ENCODE measurements around the gene A3GALT2. TPM values are rescaled to one million over a fixed set of nuclear protein-coding genes. Genes with fewer than 3 reads are reported as not detected.

Gene A3GALT2
- polyA plus RNA-seq, 1 donor from 2014 or later: not detected

DNA sequence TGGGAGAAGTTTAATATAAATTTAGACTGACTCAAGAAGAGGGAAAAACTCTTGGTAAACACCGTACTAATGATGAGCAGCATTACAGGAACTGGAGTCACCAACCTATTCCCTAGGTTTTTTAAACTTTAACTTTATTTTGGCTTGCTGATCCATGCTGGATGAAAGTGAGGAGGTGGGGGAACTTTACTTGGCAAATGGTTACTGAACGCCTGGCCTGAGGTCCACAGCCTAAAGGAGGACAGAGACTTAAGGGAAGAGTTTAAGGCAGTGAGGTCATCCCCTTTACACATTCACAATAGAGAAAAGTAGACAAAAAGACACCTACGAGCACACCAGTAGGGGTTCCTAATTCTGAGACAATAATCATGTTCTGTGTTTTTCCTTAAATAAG, 25.6 kb upstream of the A3GALT2 start:
- H3K4me3 Mint-ChIP-seq: peak overlapping the region in 2 of 4 donors; percentile 56 to 75
- no peaks in the 10 kb centered on the region for H3K27me3 Mint-ChIP-seq
- peaks cover 24 to 49% (median 25%) of the 10 kb centered on the region in 3 donors for H3K4me1 Mint-ChIP-seq
- H3K9me3 Mint-ChIP-seq: no peaks in the 10 kb centered on the region
- H3K27ac Mint-ChIP-seq: peak overlapping the region in 1 of 3 donors; percentile 22
- H3K36me3 Mint-ChIP-seq: no peaks in the 10 kb centered on the region

DNA sequence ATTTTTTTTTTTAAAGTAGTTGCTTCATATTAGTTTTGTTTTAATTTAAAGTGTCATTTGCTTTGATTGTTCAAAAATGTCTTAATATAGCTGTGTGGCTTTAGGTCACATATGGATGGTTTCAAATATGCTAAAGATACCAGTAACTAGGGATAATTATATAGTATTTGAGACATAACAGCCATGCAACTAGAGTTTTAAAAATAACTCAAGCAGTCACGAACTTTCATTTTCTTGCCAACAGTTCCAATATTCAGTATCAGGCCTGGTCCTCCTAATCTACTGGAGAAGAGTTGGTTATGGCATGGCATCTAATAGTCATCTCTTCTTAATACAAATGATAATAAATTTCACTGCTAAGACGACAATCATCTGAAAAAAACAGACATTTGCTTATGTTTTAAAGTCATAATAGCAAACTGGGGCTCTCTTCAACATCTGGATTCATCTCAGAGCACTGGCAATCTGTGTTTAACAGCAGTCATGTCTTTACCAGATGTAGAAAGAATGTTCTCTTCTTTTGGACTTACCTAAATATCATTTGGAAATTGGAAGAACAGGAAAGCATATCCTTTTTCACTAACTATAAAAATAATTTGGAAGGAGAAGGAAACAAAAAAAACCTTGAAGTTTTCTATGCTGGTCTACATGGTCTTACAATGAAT, 24.1 kb upstream of the A3GALT2 start:
- Mint-ChIP-seq H3K4me1 (peaks cover 19 to 48% (median 29%) of the 10 kb centered on the region in 3 donors), H3K4me3 (no peak overlapping the region), H3K27me3 (no peaks in the 10 kb centered on the region), H3K36me3 (no peaks in the 10 kb centered on the region), H3K27ac (no peak overlapping the region), H3K9me3 (no peaks in the 10 kb centered on the region)

DNA sequence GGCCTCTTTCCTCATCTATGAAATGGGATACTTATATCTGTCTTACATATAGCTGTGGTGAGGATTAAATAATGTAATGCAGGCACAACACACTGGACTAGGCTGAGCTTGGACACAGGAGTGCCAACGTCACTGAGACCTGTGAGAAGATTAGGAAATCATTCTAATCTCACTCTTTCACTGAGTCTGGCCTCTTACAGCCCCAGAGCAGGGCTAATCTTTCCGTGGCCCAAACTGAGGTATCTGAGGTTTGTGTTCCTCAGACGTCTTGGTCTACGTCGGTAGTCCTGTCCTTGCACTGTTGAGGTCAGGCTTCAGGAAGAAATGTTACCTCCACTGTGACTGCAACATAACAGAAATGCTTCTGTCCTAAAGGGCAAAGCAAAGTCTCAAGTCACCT, 22.6 kb upstream of the A3GALT2 start:
- Mint-ChIP-seq H3K9me3 (no peaks in the 10 kb centered on the region), H3K27ac (no peak overlapping the region), H3K36me3 (no peaks in the 10 kb centered on the region), H3K4me1 (peaks cover 23 to 46% (median 23%) of the 10 kb centered on the region in 3 donors), H3K4me3 (no peak overlapping the region), H3K27me3 (no peaks in the 10 kb centered on the region)

DNA sequence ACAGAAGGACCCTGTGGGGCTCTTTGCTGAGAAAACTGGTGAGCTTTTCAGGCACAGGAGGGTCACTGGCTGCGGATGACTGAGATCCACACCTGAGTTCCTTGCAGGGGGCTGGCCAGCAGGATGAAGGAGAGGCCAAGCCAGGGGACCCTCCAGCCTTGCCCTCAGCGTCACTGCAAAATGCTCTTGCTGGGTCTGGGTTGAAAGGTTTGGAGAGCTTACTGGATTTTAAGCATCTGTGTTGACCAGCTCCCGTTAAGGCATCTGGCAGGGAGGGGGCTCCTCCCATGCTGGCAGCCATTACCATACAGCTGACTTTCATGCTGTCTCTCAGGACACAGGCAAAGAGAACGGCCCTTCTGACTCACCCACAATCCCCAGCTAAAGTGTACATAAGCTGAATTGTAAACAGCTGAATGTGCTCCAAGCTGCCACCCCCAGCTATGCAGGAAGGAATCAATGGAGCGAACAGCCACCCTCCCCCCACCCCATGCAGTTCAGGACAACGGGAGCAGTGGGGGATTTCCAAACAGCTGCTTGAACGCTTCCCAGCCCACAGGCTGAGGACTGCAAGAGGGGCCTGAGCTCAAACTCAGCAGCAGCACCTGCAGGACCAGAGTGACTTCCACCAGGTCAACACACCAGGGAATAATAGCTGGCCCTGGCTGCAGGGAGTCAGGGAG, 21.3 kb upstream of the A3GALT2 start:
- H3K27ac Mint-ChIP-seq: peak overlapping the region in 1 of 3 donors; percentile 53
- H3K4me3 Mint-ChIP-seq: peak overlapping the region in 1 of 4 donors; percentile 28

DNA sequence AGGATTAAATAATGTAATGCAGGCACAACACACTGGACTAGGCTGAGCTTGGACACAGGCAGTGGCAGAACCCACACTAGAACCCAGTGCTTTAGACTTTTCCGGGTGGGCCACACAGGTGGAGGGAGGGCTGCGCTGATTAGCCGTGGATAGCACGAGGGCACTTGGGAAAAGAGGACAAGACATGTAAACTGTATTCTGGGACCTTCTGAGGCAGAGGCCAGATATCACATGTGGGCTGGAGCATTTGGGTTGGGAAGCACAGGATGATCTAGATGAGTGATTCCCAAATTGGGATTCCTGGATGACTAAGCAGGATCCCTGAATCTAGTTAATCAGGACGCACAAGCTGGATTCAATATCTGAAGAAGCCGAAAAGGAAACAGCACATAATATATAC, 20.3 kb upstream of the A3GALT2 start:
- H3K4me1 Mint-ChIP-seq: peaks cover 10 to 29% (median 15%) of the 10 kb centered on the region in 3 donors

More for the DNA sequence above, 21.3 kb upstream of the A3GALT2 start:
- peaks cover 12 to 36% (median 19%) of the 10 kb centered on the region in 3 donors for H3K4me1 Mint-ChIP-seq
- H3K9me3 Mint-ChIP-seq: no peaks in the 10 kb centered on the region
- no peaks in the 10 kb centered on the region for H3K36me3 Mint-ChIP-seq
- H3K27me3 Mint-ChIP-seq: no peaks in the 10 kb centered on the region

DNA sequence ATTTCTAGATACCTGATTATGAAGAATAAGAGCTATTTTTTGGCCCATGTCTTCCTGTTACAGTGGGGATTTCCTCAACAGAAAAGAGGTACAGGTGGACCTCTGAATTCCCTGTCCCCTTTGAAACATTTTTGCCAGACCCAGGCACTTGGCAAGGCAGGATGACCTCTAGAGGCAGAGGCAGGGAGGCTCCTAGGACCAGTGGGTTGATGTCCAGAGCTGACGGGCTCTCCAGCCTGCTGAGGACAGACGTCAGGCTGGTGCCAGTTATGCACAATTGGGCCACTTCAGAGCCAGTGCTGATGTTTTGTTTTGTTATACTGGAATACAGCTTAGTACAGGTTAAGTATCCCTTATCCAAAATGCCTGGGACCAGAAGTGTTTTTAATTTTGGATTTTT, 18.5 kb upstream of the A3GALT2 start:
- no peaks in the 10 kb centered on the region for H3K9me3 Mint-ChIP-seq
- H3K27me3 Mint-ChIP-seq: no peaks in the 10 kb centered on the region
- H3K4me1 Mint-ChIP-seq: peaks cover 12 to 29% (median 19%) of the 10 kb centered on the region in 3 donors

More for the DNA sequence above, 20.3 kb upstream of the A3GALT2 start:
- Mint-ChIP-seq H3K4me3 (no peak overlapping the region), H3K9me3 (no peaks in the 10 kb centered on the region), H3K27me3 (no peaks in the 10 kb centered on the region), H3K36me3 (no peaks in the 10 kb centered on the region), H3K27ac (peak overlapping the region in 1 of 3 donors; percentile 81)

DNA sequence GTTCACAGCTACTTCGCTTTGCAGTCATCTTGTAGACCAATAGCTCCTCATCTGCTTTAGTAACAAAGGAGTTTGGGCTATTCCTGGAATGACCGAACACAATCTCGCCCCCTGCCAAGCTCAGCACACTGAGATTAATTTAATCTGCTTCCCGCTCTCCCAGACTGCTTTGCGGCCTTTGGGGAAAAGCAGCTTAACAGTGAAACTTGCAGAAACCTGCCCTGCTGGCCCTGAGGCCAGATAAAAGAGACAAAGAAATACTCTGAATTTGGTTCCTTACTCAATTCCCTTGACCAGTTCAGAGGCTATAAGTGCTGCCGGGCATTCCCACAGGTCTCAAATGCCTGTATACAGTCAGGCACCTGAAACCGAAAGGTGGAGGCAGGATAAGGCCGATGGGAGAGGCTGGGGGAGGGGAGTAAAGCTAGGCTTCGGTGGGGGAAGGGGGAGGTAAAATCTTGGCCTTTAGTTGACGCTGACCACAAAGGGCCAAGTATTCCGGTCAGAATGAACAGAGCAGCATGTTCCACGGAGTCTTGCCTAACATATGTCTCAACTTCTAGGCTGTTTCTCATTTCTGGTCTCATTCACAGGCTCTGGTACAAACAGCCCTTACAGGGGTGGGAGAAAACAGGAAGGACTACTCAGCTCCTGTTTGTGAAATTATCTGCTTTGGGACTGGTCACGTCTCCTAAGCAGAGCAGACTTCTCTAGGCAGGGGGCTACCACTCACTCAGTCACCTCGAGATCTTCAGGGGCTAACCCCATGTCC, 17.7 kb upstream of the A3GALT2 start:
- Mint-ChIP-seq H3K4me3 (no peak overlapping the region), H3K9me3 (no peaks in the 10 kb centered on the region), H3K36me3 (no peaks in the 10 kb centered on the region), H3K27ac (no peak overlapping the region), H3K4me1 (peaks cover 12 to 23% (median 17%) of the 10 kb centered on the region in 3 donors), H3K27me3 (no peaks in the 10 kb centered on the region)

More for the DNA sequence above, 18.5 kb upstream of the A3GALT2 start:
- no peak overlapping the region for H3K4me3 Mint-ChIP-seq
- no peaks in the 10 kb centered on the region for H3K36me3 Mint-ChIP-seq
- no peak overlapping the region for H3K27ac Mint-ChIP-seq

DNA sequence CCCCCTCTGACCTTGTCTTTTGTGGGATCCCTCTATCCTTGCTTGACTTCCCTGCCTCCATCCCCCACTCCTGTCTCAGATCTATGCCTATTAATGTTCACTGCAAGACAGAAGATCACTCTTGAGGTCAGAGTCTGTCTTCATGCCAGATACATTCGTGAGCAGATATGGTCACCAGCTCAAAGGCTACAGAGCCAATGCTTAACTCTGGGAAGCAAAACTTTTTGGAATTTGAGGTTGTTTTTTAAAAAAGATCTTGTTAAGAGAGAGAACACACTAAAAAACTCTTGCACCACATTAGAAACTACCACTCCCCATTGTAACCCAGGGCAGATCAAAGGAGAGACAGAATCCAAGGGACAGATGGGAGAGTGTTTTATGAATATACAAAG, 17.1 kb upstream of the A3GALT2 start:
- H3K36me3 Mint-ChIP-seq: no peaks in the 10 kb centered on the region
- H3K4me3 Mint-ChIP-seq: no peak overlapping the region
- no peaks in the 10 kb centered on the region for H3K27me3 Mint-ChIP-seq
- no peaks in the 10 kb centered on the region for H3K9me3 Mint-ChIP-seq
- peaks cover 12 to 23% (median 20%) of the 10 kb centered on the region in 3 donors for H3K4me1 Mint-ChIP-seq
- no peak overlapping the region for H3K27ac Mint-ChIP-seq

DNA sequence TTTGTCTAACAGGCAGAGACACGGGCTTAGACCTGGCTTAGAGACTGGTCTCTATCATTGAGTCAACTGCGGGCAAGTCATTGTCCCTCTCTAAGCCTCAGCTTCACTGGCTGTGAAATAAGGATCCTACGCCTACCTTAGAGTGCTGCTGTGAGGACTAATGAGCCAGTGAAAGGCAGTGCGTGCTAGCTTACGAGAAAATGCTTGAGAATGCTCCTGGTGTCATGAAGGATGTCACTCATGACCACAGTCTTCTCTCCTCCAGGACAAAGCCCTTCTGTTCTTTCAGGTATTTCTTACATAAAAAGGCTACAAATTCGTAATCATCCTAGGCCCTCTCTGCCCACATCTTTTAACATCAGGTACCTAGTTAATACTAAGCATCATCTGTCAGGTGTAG, 16.5 kb upstream of the A3GALT2 start:
- Mint-ChIP-seq H3K4me1 (peaks cover 12 to 17% (median 17%) of the 10 kb centered on the region in 3 donors), H3K27me3 (no peaks in the 10 kb centered on the region), H3K27ac (no peak overlapping the region), H3K4me3 (no peak overlapping the region), H3K36me3 (no peaks in the 10 kb centered on the region), H3K9me3 (no peaks in the 10 kb centered on the region)

DNA sequence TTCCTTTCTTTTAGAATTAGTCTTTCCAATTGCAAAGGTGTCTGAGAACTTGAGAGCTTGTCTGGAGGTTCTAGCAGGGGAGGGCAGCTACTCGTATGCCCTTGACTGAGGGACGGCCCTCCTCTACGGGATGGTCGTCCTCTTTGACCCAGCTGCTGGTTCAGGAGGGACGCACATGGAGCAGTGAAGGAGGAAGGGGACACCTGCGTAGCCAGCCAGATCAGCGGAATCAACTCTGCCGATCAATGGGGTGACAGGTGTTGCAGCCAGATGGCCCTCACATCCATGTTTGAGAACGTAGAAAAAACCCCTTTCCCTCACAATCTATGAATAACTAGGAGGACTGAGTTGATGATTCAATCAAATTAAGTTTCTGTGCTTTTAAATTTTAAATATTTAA, 15.7 kb upstream of the A3GALT2 start:
- H3K27ac Mint-ChIP-seq: no peak overlapping the region
- peaks cover 12 to 14% (median 13%) of the 10 kb centered on the region in 3 donors for H3K4me1 Mint-ChIP-seq
- H3K36me3 Mint-ChIP-seq: no peaks in the 10 kb centered on the region
- no peaks in the 10 kb centered on the region for H3K27me3 Mint-ChIP-seq
- H3K9me3 Mint-ChIP-seq: no peaks in the 10 kb centered on the region
- H3K4me3 Mint-ChIP-seq: no peak overlapping the region

DNA sequence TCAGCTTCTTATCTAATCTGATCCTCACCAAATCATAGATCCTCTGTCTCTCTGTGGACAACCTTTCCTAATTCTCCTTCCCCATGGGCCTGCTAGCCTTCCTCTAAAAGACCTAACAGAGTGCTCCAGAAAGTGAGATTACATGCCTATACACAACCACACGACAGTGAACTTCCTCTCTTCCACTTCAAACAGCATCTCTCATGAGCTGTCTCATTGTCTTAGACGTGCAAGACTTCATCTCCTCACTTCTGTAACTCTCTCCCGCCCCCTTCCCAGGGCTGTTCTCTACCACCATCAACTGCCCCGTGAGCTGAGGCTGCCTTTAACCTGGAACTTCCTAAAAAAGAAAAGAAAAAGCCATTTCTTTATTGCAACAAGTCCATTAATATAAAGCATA, 14.1 kb upstream of the A3GALT2 start:
- H3K36me3 Mint-ChIP-seq: no peaks in the 10 kb centered on the region
- peaks cover 7 to 14% (median 7%) of the 10 kb centered on the region in 3 donors for H3K4me1 Mint-ChIP-seq
- no peak overlapping the region for H3K27ac Mint-ChIP-seq

DNA sequence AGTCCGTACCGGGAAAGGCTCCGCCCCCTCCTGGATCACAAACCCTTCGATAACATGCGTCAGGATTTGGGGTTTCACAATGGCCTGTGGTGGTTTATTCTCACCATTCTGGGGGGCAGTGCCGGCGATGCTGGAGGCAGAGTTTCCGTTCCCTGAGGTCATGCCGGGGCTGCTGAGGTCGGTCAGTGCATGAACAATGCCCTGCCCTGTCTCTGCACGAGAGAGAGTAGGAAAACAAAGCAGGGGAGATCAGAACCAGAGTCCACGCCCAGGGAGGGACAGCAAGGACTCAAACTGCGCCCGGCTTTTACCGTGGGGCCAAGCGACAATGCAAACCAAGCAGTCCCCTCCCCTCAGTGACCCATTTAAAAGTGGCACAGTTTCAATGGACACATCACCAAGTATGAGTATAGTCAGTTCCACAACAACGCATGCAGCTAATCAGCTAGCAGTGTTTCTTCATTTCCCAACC, 13.2 kb upstream of the A3GALT2 start:
- Mint-ChIP-seq H3K27me3 (no peaks in the 10 kb centered on the region), H3K9me3 (no peaks in the 10 kb centered on the region), H3K4me3 (no peak overlapping the region), H3K4me1 (peaks cover 4 to 10% (median 7%) of the 10 kb centered on the region in 3 donors), H3K36me3 (no peaks in the 10 kb centered on the region), H3K27ac (no peak overlapping the region)

More for the DNA sequence above, 14.1 kb upstream of the A3GALT2 start:
- H3K9me3 Mint-ChIP-seq: no peaks in the 10 kb centered on the region
- no peak overlapping the region for H3K4me3 Mint-ChIP-seq
- H3K27me3 Mint-ChIP-seq: no peaks in the 10 kb centered on the region

DNA sequence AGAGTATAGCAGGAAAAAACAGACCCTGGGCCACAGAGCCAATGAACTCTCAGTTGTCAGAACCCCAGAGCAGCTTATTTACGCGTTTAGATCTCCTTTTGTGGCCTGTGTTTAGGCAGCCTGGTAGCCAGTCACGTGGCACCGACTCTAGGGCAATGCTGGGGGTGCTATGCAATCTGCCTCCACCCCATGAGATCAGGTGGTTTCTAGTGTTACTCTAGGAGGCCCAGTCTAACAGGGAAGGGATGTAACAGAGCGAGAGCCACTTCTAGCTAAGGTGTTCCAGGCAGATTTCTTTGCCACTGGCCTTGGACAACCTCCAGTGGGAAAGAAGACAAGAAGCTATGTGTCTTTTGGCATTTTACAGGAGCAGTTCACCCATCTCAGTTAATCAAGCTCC, 12.0 kb upstream of the A3GALT2 start:
- Mint-ChIP-seq H3K4me1 (peaks cover 3 to 10% (median 7%) of the 10 kb centered on the region in 3 donors), H3K4me3 (no peak overlapping the region), H3K9me3 (no peaks in the 10 kb centered on the region), H3K36me3 (no peaks in the 10 kb centered on the region), H3K27me3 (no peaks in the 10 kb centered on the region), H3K27ac (no peak overlapping the region)

DNA sequence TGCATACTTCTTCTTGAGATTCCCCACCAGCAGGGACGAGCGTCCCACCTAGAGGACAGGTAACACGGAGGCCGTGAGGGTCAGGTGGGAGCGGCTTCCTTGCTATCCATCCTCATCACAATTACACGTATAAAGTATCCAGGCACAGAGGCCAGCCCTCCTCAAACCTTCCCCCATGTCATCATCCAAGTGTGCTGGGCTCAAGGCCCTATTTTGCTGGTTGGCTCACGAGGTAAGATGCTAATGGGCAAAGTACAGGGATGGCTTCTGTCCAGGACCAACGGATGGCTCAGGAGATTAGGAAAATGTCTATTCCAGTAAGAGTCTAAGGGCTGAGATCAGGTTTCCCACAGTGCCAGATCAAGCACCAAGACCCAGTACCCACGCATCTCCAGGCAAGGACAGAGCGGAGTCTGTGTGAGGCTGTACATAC, 11.5 kb upstream of the A3GALT2 start:
- no peak overlapping the region for H3K4me3 Mint-ChIP-seq
- peaks cover 3 to 10% (median 7%) of the 10 kb centered on the region in 3 donors for H3K4me1 Mint-ChIP-seq
- no peaks in the 10 kb centered on the region for H3K9me3 Mint-ChIP-seq
- no peaks in the 10 kb centered on the region for H3K27me3 Mint-ChIP-seq
- H3K36me3 Mint-ChIP-seq: no peaks in the 10 kb centered on the region
- no peak overlapping the region for H3K27ac Mint-ChIP-seq
